ENCODE results near the gene LIME1.

DNA sequence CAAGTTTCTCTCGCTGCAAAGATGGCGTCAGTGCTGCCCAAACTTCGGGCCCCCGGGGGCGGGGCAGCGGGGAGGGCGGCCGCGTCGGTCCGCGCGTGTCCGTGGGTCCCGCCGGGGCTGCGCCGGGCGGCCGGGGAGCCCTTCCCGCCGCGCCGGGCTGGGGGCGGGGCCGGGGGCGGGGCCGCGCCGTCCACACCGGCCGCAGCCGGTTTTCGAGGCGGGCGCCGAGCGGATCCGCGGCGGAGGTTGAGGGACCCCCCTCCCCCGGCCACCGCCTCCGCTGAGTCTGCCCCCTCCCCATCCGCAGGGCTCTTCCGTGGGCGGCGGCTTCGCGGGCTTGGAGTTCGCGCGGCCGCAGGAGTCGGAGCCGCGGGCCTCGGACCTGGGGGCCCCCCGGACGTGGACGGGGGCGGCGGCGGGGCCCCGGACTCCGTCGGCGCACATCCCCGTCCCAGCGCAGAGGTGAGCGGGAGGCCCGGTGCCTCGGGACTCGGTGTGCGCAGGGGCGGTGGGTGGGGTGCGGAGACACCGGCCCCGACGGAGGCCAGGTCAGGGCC lies 3.7 kb downstream of the LIME1 start:
- TF ChIP-seq SP1 (IDR thresholded peaks at IDR 0.05) (no peak), YY1 (IDR thresholded peaks at IDR 0.05) (no peak), HNF4G (IDR thresholded peaks at IDR 0.05) (no peak), TAF1 (conservative IDR thresholded peaks at IDR 0.05) (no peak), NR2F2 (IDR thresholded peaks at IDR 0.05) (no peak), RAD21 (IDR thresholded peaks at IDR 0.05) (no peak), GABPA (IDR thresholded peaks at IDR 0.05 in 1 of 2, conservative IDR thresholded peaks at IDR 0.05 in 1 of 2) (no peak), EGR1 (IDR thresholded peaks at IDR 0.05; ENCODE audit: low read depth in 2 of 2) (no peak)
- TF ChIP-seq, protein P1, sequence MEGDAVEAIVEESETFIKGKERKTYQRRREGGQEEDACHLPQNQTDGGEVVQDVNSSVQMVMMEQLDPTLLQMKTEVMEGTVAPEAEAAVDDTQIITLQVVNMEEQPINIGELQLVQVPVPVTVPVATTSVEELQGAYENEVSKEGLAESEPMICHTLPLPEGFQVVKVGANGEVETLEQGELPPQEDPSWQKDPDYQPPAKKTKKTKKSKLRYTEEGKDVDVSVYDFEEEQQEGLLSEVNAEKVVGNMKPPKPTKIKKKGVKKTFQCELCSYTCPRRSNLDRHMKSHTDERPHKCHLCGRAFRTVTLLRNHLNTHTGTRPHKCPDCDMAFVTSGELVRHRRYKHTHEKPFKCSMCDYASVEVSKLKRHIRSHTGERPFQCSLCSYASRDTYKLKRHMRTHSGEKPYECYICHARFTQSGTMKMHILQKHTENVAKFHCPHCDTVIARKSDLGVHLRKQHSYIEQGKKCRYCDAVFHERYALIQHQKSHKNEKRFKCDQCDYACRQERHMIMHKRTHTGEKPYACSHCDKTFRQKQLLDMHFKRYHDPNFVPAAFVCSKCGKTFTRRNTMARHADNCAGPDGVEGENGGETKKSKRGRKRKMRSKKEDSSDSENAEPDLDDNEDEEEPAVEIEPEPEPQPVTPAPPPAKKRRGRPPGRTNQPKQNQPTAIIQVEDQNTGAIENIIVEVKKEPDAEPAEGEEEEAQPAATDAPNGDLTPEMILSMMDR (IDR thresholded peaks at IDR 0.05; ENCODE audit: low read depth, low read length, missing input control) = no peak
- TF ChIP-seq, protein P2, sequence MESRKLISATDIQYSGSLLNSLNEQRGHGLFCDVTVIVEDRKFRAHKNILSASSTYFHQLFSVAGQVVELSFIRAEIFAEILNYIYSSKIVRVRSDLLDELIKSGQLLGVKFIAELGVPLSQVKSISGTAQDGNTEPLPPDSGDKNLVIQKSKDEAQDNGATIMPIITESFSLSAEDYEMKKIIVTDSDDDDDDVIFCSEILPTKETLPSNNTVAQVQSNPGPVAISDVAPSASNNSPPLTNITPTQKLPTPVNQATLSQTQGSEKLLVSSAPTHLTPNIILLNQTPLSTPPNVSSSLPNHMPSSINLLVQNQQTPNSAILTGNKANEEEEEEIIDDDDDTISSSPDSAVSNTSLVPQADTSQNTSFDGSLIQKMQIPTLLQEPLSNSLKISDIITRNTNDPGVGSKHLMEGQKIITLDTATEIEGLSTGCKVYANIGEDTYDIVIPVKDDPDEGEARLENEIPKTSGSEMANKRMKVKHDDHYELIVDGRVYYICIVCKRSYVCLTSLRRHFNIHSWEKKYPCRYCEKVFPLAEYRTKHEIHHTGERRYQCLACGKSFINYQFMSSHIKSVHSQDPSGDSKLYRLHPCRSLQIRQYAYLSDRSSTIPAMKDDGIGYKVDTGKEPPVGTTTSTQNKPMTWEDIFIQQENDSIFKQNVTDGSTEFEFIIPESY (IDR thresholded peaks at IDR 0.05) = no peak
- TF ChIP-seq, protein P3, sequence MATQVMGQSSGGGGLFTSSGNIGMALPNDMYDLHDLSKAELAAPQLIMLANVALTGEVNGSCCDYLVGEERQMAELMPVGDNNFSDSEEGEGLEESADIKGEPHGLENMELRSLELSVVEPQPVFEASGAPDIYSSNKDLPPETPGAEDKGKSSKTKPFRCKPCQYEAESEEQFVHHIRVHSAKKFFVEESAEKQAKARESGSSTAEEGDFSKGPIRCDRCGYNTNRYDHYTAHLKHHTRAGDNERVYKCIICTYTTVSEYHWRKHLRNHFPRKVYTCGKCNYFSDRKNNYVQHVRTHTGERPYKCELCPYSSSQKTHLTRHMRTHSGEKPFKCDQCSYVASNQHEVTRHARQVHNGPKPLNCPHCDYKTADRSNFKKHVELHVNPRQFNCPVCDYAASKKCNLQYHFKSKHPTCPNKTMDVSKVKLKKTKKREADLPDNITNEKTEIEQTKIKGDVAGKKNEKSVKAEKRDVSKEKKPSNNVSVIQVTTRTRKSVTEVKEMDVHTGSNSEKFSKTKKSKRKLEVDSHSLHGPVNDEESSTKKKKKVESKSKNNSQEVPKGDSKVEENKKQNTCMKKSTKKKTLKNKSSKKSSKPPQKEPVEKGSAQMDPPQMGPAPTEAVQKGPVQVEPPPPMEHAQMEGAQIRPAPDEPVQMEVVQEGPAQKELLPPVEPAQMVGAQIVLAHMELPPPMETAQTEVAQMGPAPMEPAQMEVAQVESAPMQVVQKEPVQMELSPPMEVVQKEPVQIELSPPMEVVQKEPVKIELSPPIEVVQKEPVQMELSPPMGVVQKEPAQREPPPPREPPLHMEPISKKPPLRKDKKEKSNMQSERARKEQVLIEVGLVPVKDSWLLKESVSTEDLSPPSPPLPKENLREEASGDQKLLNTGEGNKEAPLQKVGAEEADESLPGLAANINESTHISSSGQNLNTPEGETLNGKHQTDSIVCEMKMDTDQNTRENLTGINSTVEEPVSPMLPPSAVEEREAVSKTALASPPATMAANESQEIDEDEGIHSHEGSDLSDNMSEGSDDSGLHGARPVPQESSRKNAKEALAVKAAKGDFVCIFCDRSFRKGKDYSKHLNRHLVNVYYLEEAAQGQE (IDR thresholded peaks at IDR 0.05) = no peak

All from liver (tissue), 3 donors.